WERI-Rb-1 (cell line): ENCODE data around the gene BLTP1.

Source experiments
- DNase-seq: peaks from one replicate; pipeline ENCODE4 v3.0.0-alpha.2; 2020
- H3K27ac ChIP-seq: fragments of 250-450 bp; sonication (Bioruptor Pico); 2 replicates; pipeline ENCODE4 v1.5.1; 2020; ENCODE audit warnings: mild to moderate bottlenecking, moderate library complexity
- H3K27me3 ChIP-seq: fragments of 250-450 bp; sonication (Bioruptor Pico); 2 replicates; pipeline ENCODE4 v1.5.1; 2021; ENCODE audit warnings: mild to moderate bottlenecking, low read depth, moderate library complexity; ENCODE audit not compliant: insufficient read depth, severe bottlenecking
- H3K36me3 ChIP-seq: fragments of 250-450 bp; sonication (Bioruptor Pico); 2 replicates; pipeline ENCODE4 v1.5.1; 2020; ENCODE audit warnings: mild to moderate bottlenecking, moderate library complexity
- H3K4me3 ChIP-seq: 2 replicates; pipeline ENCODE4 v1.5.1; 2011; ENCODE audit warnings: low read depth, mild to moderate bottlenecking, control low read depth, low read length
- H3K9me3 ChIP-seq: fragments of 250-450 bp; sonication (Bioruptor Pico); 2 replicates; pipeline ENCODE4 v1.5.1; 2021; ENCODE audit warnings: mild to moderate bottlenecking, moderate library complexity; ENCODE audit not compliant: severe bottlenecking
- CTCF ChIP-seq: IDR thresholded peaks from 2 replicates; pipeline ENCODE4 v1.5.1; 2011; ENCODE audit warnings: low read depth, mild to moderate bottlenecking, control low read depth, inconsistent platforms, low read length

Gene BLTP1

GRCh38 chr4:122156819-122157218, 4.7 kb downstream of the BLTP1 start:
- no peaks in the 10 kb centered on the region for H3K27me3 ChIP-seq
- DNase-seq: no peak
- no peak for TF ChIP-seq CTCF
- no peak overlapping the region for H3K4me3 ChIP-seq
- H3K27ac ChIP-seq: no peak overlapping the region
- no peaks in the 10 kb centered on the region for H3K9me3 ChIP-seq
- H3K36me3 ChIP-seq: peaks cover 26% of the 10 kb centered on the region

- H3K9me3 ChIP-seq: peaks cover 3% of the 10 kb centered on the region
- TF ChIP-seq CTCF: no peak
- no peak overlapping the region for H3K27ac ChIP-seq
- DNase-seq: no peak
- H3K4me3 ChIP-seq: no peak overlapping the region
- H3K36me3 ChIP-seq: no peaks in the 10 kb centered on the region
- H3K27me3 ChIP-seq: no peaks in the 10 kb centered on the region
These were observed 11.2 kb downstream of the BLTP1 start for GRCh38 chr4:122163301-122163700.

- TF ChIP-seq CTCF: no peak
- Histone ChIP-seq H3K27me3 (no peaks in the 10 kb centered on the region), H3K9me3 (peaks cover 3% of the 10 kb centered on the region), H3K36me3 (no peaks in the 10 kb centered on the region), H3K27ac (no peak overlapping the region), H3K4me3 (no peak overlapping the region)
- DNase-seq: no peak
These were observed 11.6 kb downstream of the BLTP1 start for GRCh38 chr4:122163767-122164166.

GRCh38 chr4:122167369-122167768, 15.2 kb downstream of the BLTP1 start:
- Histone ChIP-seq H3K27me3 (no peaks in the 10 kb centered on the region), H3K4me3 (no peak overlapping the region), H3K9me3 (peaks cover 3% of the 10 kb centered on the region), H3K36me3 (no peaks in the 10 kb centered on the region), H3K27ac (no peak overlapping the region)
- DNase-seq: no peak
- no peak for TF ChIP-seq CTCF

- no peak for TF ChIP-seq CTCF
- H3K36me3 ChIP-seq: peaks cover 4% of the 10 kb centered on the region
- DNase-seq: no peak
These were observed 18.6 kb downstream of the BLTP1 start for GRCh38 chr4:122170775-122171174.

GRCh38 chr4:122171323-122171722, 19.2 kb downstream of the BLTP1 start:
- H3K36me3 ChIP-seq: peaks cover 7% of the 10 kb centered on the region
- DNase-seq: no peak
- no peaks in the 10 kb centered on the region for H3K27me3 ChIP-seq
- H3K27ac ChIP-seq: no peak overlapping the region
- H3K9me3 ChIP-seq: no peaks in the 10 kb centered on the region
- no peak for TF ChIP-seq CTCF
- H3K4me3 ChIP-seq: no peak overlapping the region

More at GRCh38 chr4:122170775-122171174, 18.6 kb downstream of the BLTP1 start:
- no peak overlapping the region for H3K4me3 ChIP-seq
- no peaks in the 10 kb centered on the region for H3K27me3 ChIP-seq
- peaks cover 3% of the 10 kb centered on the region for H3K9me3 ChIP-seq
- H3K27ac ChIP-seq: no peak overlapping the region
